ENCODE data around the gene GABARAP. TPM values are rescaled to one million over a fixed set of nuclear protein-coding genes. Genes with fewer than 3 reads are reported as not detected.

GABARAP gene
- total and polyA plus RNA-seq, 2 of the 8 experiments (the other 6 are each of a cell fraction or from before 2014, with no cell fraction given) = 252 to 581 TPM

GRCh38 chr17:7204336-7204735 lies 37.9 kb downstream of the GABARAP start:
- Histone ChIP-seq H3K27ac (ENCODE audit: low read depth, low read length) (peak overlapping the region; percentile 68), H3K4me3 (ENCODE audit: extremely low read depth in 1 of 4, insufficient read depth in 2 of 4, low read depth in 3 of 4, low read length in 4 of 4) (peak overlapping the region; percentile 11 to 69 (median 38); a peak in 3 of 8 replicates), H3K36me3 (ENCODE audit: control insufficient read depth in 2 of 4, insufficient read depth in 4 of 4, low read length in 3 of 4) (peaks cover 19 to 30% (median 25%) of the 10 kb centered on the region in 4 experiments), H3K18ac (ENCODE audit: extremely low read depth, low read length) (no peak overlapping the region; the same call in 1 of the 2 replicates), H3K27me3 (replicated peaks in 1 of 4; ENCODE audit: control insufficient read depth in 3 of 4, extremely low read depth in 1 of 4, insufficient read depth in 3 of 4, low read length in 3 of 4) (no peaks in the 10 kb centered on the region; a peak in 1 of 7 replicates), H4K20me1 (replicated peaks in 1 of 2; ENCODE audit: control insufficient read depth in 1 of 2, insufficient read depth in 2 of 2, low read length in 2 of 2) (peaks cover 3 to 20% of the 10 kb centered on the region in 2 experiments), H2AK5ac (ENCODE audit: low read depth, low read length) (no peak overlapping the region), H3K14ac (ENCODE audit: insufficient read length) (no peak overlapping the region), H3K9me3 (ENCODE audit: insufficient read depth in 2 of 2, low read depth in 1 of 2, low read length in 1 of 2) (no peaks in the 10 kb centered on the region), H2BK5ac (ENCODE audit: low read depth, low read length) (no peak overlapping the region), H3K4me2 (ENCODE audit: insufficient read depth in 1 of 2, low read depth in 2 of 2, low read length in 2 of 2) (peak overlapping the region; percentile 64 to 79), H4K5ac (ENCODE audit: insufficient read length, low read depth, low read length) (no peak overlapping the region), H3K9ac (replicated peaks in 1 of 4; ENCODE audit: extremely low read depth in 1 of 4, low read depth in 3 of 4, low read length in 3 of 4) (peak overlapping the region in 2 of 4 experiments; percentile 13 to 22; a peak in 2 of 7 replicates), H3K4me1 (replicated peaks in 1 of 4; ENCODE audit: control insufficient read depth in 3 of 4, insufficient read depth in 4 of 4, low read length in 3 of 4) (peaks cover 5 to 27% (median 23%) of the 10 kb centered on the region in 4 experiments), H2BK12ac (ENCODE audit: low read depth, low read length) (no peak overlapping the region), H3K4ac (replicated peaks; ENCODE audit: insufficient read length, low read depth, low read length) (no peak overlapping the region), H3K56ac (replicated peaks; ENCODE audit: insufficient read length, low read depth, low read length) (no peak overlapping the region), H3K23me2 (ENCODE audit: low read depth, low read length) (peaks cover 18% of the 10 kb centered on the region; the same call in 1 of the 2 replicates), H2BK20ac (ENCODE audit: low read length) (no peak overlapping the region), H4K8ac (ENCODE audit: extremely low read depth, insufficient read depth, low read length) (peak overlapping the region; percentile 38; the same call in 1 of the 2 replicates), H3K23ac (ENCODE audit: insufficient read length) (no peak overlapping the region), H3K79me1 (ENCODE audit: low read depth, low read length) (peaks cover 22% of the 10 kb centered on the region; the same call in 1 of the 2 replicates), H4K91ac (replicated peaks; ENCODE audit: insufficient read length, low read length) (no peak overlapping the region), H3K79me2 (ENCODE audit: control insufficient read depth in 1 of 2, insufficient read depth in 2 of 2, low read length in 2 of 2) (peaks cover 0 to 27% of the 10 kb centered on the region in 2 experiments; a peak in 1 of 4 replicates), H2BK120ac (replicated peaks; ENCODE audit: low read depth, low read length) (no peak overlapping the region), H2AFZ (ENCODE audit: low read length) (no peak overlapping the region), H2BK15ac (ENCODE audit: low read length) (no peak overlapping the region)
- WGBS, 2 experiments (ENCODE audit: extremely low coverage in 1 of 2, insufficient coverage in 1 of 2, insufficient read length in 1 of 2, insufficient replicate concordance in 2 of 2, low coverage in 1 of 2, low lambda C conversion rate in 2 of 2, missing lambda C conversion rate in 1 of 2) = 90% methylated on average over 14 of the region's 15 CpGs; no CpG with 5 or more reads in 1 of the 2 experiments
- FAIRE-seq = no peak
- ChIA-PET POLR2A (ENCODE audit: partially characterized antibody) (interaction anchor here (1.4 to 2.0 kb wide), 2 partner anchors 14 to 58 kb away, joined by 4 to 8 read pairs; partner anchors contain the start of genes CLDN7 and DLG4), CTCF (ENCODE audit: partially characterized antibody) (interaction anchor here (0.7 to 0.8 kb wide), 2 partner anchors 26 to 34 kb away, joined by 3 to 4 read pairs; no protein-coding TSS in a partner anchor)
- TF ChIP-seq TBP (IDR thresholded peaks at IDR 0.05; ENCODE audit: low read depth, low read length) (no peak), TCF12 (IDR thresholded peaks at IDR 0.05; ENCODE audit: low read depth, low read length) (no peak), HDAC2 (IDR thresholded peaks at IDR 0.05; ENCODE audit: borderline replicate concordance in 1 of 2, low read depth in 2 of 2, low read length in 2 of 2) (no peak), CBX8 (IDR thresholded peaks at IDR 0.05; ENCODE audit: borderline replicate concordance, low read depth, low read length) (no peak), ASH2L (IDR thresholded peaks at IDR 0.05; ENCODE audit: low read length) (no peak), JUN (IDR thresholded peaks at IDR 0.05; ENCODE audit: low read depth, low read length) (no peak), SIX5 (IDR thresholded peaks at IDR 0.05; ENCODE audit: low read depth, low read length) (no peak), KDM1A (IDR thresholded peaks at IDR 0.05; ENCODE audit: borderline replicate concordance, low read length) (no peak), SAP30 (IDR thresholded peaks at IDR 0.05; ENCODE audit: insufficient read depth, insufficient replicate concordance, low read length) (no peak), TAF1 (IDR thresholded peaks at IDR 0.05; ENCODE audit: low read depth, low read length) (no peak), SP1 (IDR thresholded peaks at IDR 0.05; ENCODE audit: low read depth, low read length) (no peak), CEBPB (IDR thresholded peaks at IDR 0.05; ENCODE audit: low read depth, low read length) (no peak), GTF2F1 (IDR thresholded peaks at IDR 0.05; ENCODE audit: borderline replicate concordance, low read depth, low read length) (no peak), POLR2A (IDR thresholded peaks at IDR 0.05; ENCODE audit: control extremely low read depth in 1 of 2, low read depth in 2 of 2, low read length in 2 of 2) (no peak), CHD1 (IDR thresholded peaks at IDR 0.05; ENCODE audit: low read depth, low read length) (no peak)
- no peak for DNase-seq (ENCODE audit: low read depth in 1 of 2, low spot score in 2 of 2)
